ENCODE data around the gene SLC9A3. TPM values are rescaled to one million over a fixed set of nuclear protein-coding genes. Genes with fewer than 3 reads are reported as not detected.

The SLC9A3 gene
- polyA plus RNA-seq, 3 donors: 0.31 to 0.42 (median 0.36) TPM

- no peak overlapping the region for H2AFZ ChIP-seq (ENCODE audit: insufficient read depth, low read depth, low read length, poor library complexity, severe bottlenecking)
- no peak overlapping the region for H3K9ac ChIP-seq (ENCODE audit: insufficient read depth, low read length, poor library complexity, severe bottlenecking)
- H3K4me1 ChIP-seq (ENCODE audit: control insufficient read depth in 1 of 2, insufficient read depth in 2 of 2, low read length in 2 of 2): no peaks in the 10 kb centered on the region
- peaks cover 0 to 19% of the 10 kb centered on the region in 2 donors for H3K27me3 ChIP-seq (ENCODE audit: control insufficient read depth in 2 of 2, insufficient read depth in 2 of 2, low read length in 2 of 2)
- intact Hi-C loops (cut with micrococcal nuclease): no loop called here
- no peaks in the 10 kb centered on the region for H3K79me2 ChIP-seq (ENCODE audit: insufficient read depth, low read length)
- H3K36me3 Mint-ChIP-seq: no peaks in the 10 kb centered on the region
- peaks cover 0 to 17% (median 7%) of the 10 kb centered on the region in 7 donors for H3K9me3 Mint-ChIP-seq
- peak overlapping the region in 1 of 2 donors; percentile 1 for H3K4me3 Mint-ChIP-seq
- DNase-seq: no peak
- no peak overlapping the region for H3K27ac ChIP-seq (ENCODE audit: low read depth in 1 of 2, low read length in 2 of 2)
- peaks cover 28 to 66% (median 28%) of the 10 kb centered on the region in 3 donors for H3K27me3 Mint-ChIP-seq (ENCODE audit: low read depth in 3 of 3)
- TF ChIP-seq CTCF (IDR thresholded peaks at IDR 0.05): no peak
- 70% methylated on average over 28 of the region's 36 CpGs for WGBS (ENCODE audit: insufficient coverage)
- peaks cover 0 to 10% of the 10 kb centered on the region in 2 donors for H3K9me3 ChIP-seq (replicated peaks in 1 of 2; ENCODE audit: control insufficient read depth in 1 of 2, insufficient read depth in 1 of 2, low read length in 2 of 2)
- no peaks in the 10 kb centered on the region for H3K4me1 Mint-ChIP-seq
- H3K36me3 ChIP-seq (replicated peaks in 1 of 2; ENCODE audit: control insufficient read depth in 1 of 2, insufficient read depth in 2 of 2, low read length in 2 of 2): no peaks in the 10 kb centered on the region
- no peak overlapping the region for H3K27ac Mint-ChIP-seq
- H3K4me2 ChIP-seq (replicated peaks; ENCODE audit: extremely low read depth, low read length, poor library complexity, severe bottlenecking): no peak overlapping the region
- H4K20me1 ChIP-seq (ENCODE audit: insufficient read depth, low read length): no peaks in the 10 kb centered on the region
- H3K4me3 ChIP-seq (replicated peaks in 1 of 3; ENCODE audit: low read depth in 2 of 3, low read length in 3 of 3): no peak overlapping the region
These were observed 21.7 kb downstream of the SLC9A3 start for GRCh38 chr5:502325-503079.

DNA sequence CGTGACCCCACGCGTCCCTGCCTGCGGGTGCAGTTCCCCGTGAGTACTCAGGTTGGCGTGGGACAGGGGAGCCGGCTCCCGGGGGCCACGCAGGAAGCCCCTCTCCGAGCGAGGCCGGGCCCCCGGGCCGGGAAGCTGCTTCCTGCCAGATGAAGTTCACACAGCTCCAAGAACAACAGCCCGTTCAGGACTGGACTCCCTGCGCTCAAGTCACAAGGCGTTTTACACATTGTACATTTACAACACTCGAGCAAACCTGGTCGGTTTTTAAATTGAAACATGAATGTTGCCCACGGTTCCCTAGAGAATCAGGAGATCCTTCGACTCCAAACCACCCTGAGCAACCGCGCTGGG, 22.4 kb downstream of the SLC9A3 start:
- Histone ChIP-seq H3K4me1 (ENCODE audit: control insufficient read depth in 1 of 2, insufficient read depth in 2 of 2, low read length in 2 of 2) (no peaks in the 10 kb centered on the region), H3K9ac (ENCODE audit: insufficient read depth, low read length, poor library complexity, severe bottlenecking) (peak overlapping the region; percentile 8), H3K4me3 (replicated peaks in 1 of 3; ENCODE audit: low read depth in 2 of 3, low read length in 3 of 3) (no peak overlapping the region), H3K36me3 (replicated peaks in 1 of 2; ENCODE audit: control insufficient read depth in 1 of 2, insufficient read depth in 2 of 2, low read length in 2 of 2) (no peaks in the 10 kb centered on the region), H3K27ac (ENCODE audit: low read depth in 1 of 2, low read length in 2 of 2) (no peak overlapping the region), H4K20me1 (ENCODE audit: insufficient read depth, low read length) (no peaks in the 10 kb centered on the region), H2AFZ (ENCODE audit: insufficient read depth, low read depth, low read length, poor library complexity, severe bottlenecking) (no peak overlapping the region), H3K27me3 (ENCODE audit: control insufficient read depth in 2 of 2, insufficient read depth in 2 of 2, low read length in 2 of 2) (peaks cover 0 to 19% of the 10 kb centered on the region in 2 donors), H3K79me2 (ENCODE audit: insufficient read depth, low read length) (no peaks in the 10 kb centered on the region), H3K9me3 (replicated peaks in 1 of 2; ENCODE audit: control insufficient read depth in 1 of 2, insufficient read depth in 1 of 2, low read length in 2 of 2) (peaks cover 0 to 6% of the 10 kb centered on the region in 2 donors), H3K4me2 (replicated peaks; ENCODE audit: extremely low read depth, low read length, poor library complexity, severe bottlenecking) (no peak overlapping the region)
- DNase-seq: no peak
- Mint-ChIP-seq H3K4me1 (no peaks in the 10 kb centered on the region), H3K27me3 (ENCODE audit: low read depth in 3 of 3) (peaks cover 28 to 70% (median 33%) of the 10 kb centered on the region in 3 donors), H3K4me3 (no peak overlapping the region), H3K9me3 (peaks cover 0 to 12% (median 5%) of the 10 kb centered on the region in 7 donors), H3K27ac (no peak overlapping the region), H3K36me3 (no peaks in the 10 kb centered on the region)
- intact Hi-C loops (cut with micrococcal nuclease): no loop called here
- WGBS (ENCODE audit: insufficient coverage): 10% methylated on average over 23 of the region's 23 CpGs
- TF ChIP-seq CTCF (IDR thresholded peaks at IDR 0.05): no peak
